Endothelial cell of hepatic sinusoid (primary cell): Measurements from ENCODE around the gene PRKCZ.

Experiments
- in situ Hi-C: cut with HindIII; loops from 2 replicates; pipeline ENCODE4 v1.10.0; 2017; ENCODE audit warnings: low sequenced_read_pairs

Gene PRKCZ

GRCh38 chr1:2184531-2184930 lies 134.3 kb downstream of the PRKCZ start:
- in situ Hi-C loops, result no loop called here

GRCh38 chr1:2184934-2185333 lies 134.7 kb downstream of the PRKCZ start:
- in situ Hi-C loops, result no loop called here

GRCh38 chr1:2185880-2186855 lies 136.0 kb downstream of the PRKCZ start:
- in situ Hi-C loops, result no loop called here

- in situ Hi-C loops, result no loop called here
Measured at GRCh38 chr1:2186901-2187300, 136.7 kb downstream of the PRKCZ start.

GRCh38 chr1:2187619-2188018 lies 137.4 kb downstream of the PRKCZ start:
- in situ Hi-C loops, result no loop called here

GRCh38 chr1:2188336-2188735 lies 138.1 kb downstream of the PRKCZ start:
- in situ Hi-C loops, result no loop called here

- in situ Hi-C loops, result loop anchor here (10.0 kb wide), 2 partner anchors 165 to 325 kb away; no protein-coding TSS in a partner anchor
Measured at GRCh38 chr1:2189459-2190425, 139.5 kb downstream of the PRKCZ start.

- in situ Hi-C loops, result loop anchor here (10.0 kb wide), 2 partner anchors 164 to 324 kb away; no protein-coding TSS in a partner anchor
Measured at GRCh38 chr1:2190491-2190976, 140.3 kb downstream of the PRKCZ start.

- in situ Hi-C loops, result loop anchor here (10.0 kb wide), 2 partner anchors 162 to 322 kb away; no protein-coding TSS in a partner anchor
Measured at GRCh38 chr1:2192031-2192995, 142.1 kb downstream of the PRKCZ start.

GRCh38 chr1:2193514-2194281 lies 143.5 kb downstream of the PRKCZ start:
- in situ Hi-C loops, result loop anchor here (10.0 kb wide), 2 partner anchors 161 to 321 kb away; no protein-coding TSS in a partner anchor

GRCh38 chr1:2194319-2194897 lies 144.2 kb downstream of the PRKCZ start, which contains the start of gene FAAP20:
FAAP20 (minus strand) TSS chr1:2194772; CDS start chr1:2194749, 23 bp downstream.
- in situ Hi-C loops, result loop anchor here (10.0 kb wide), 2 partner anchors 160 to 320 kb away; no protein-coding TSS in a partner anchor

- in situ Hi-C loops, result loop anchor here (5.0 to 10.0 kb wide), 6 partner anchors 77 to 320 kb away; no protein-coding TSS in a partner anchor
Measured at GRCh38 chr1:2194898-2195673, 144.9 kb downstream of the PRKCZ start.

- in situ Hi-C loops, result loop anchor here (5.0 to 10.0 kb wide), 6 partner anchors 77 to 319 kb away; no protein-coding TSS in a partner anchor
Measured at GRCh38 chr1:2195785-2196184, 145.6 kb downstream of the PRKCZ start.

GRCh38 chr1:2196901-2197638 lies 146.9 kb downstream of the PRKCZ start:
- in situ Hi-C loops, result loop anchor here (5.0 to 10.0 kb wide), 6 partner anchors 75 to 318 kb away; no protein-coding TSS in a partner anchor

GRCh38 chr1:2197707-2198165 lies 147.5 kb downstream of the PRKCZ start:
- in situ Hi-C loops, result loop anchor here (5.0 to 10.0 kb wide), 6 partner anchors 75 to 317 kb away; no protein-coding TSS in a partner anchor

GRCh38 chr1:2198571-2198970 lies 148.4 kb downstream of the PRKCZ start:
- in situ Hi-C loops, result loop anchor here (5.0 to 10.0 kb wide), 6 partner anchors 74 to 316 kb away; no protein-coding TSS in a partner anchor
